ENCODE data around the gene RBBP8NL. TPM values are rescaled to one million over a fixed set of nuclear protein-coding genes. Genes with fewer than 3 reads are reported as not detected.

The RBBP8NL gene
- total and polyA plus RNA-seq, 9 of the 15 experiments (the other 6 are each of a cell fraction or from before 2014, with no cell fraction given): not detected

GRCh38 chr20:62433658-62434497, 6.5 kb upstream of the RBBP8NL start (continued):
- TF ChIP-seq PHTF2 (CRISPR knock-in tag; IDR thresholded peaks at IDR 0.05) (no peak), CXXC5 (CRISPR knock-in tag; IDR thresholded peaks at IDR 0.05) (no peak), ZNF639 (CRISPR knock-in tag; conservative IDR thresholded peaks at IDR 0.05 in 1 of 2, IDR thresholded peaks at IDR 0.05 in 1 of 2) (no peak), RUNX1 (IDR thresholded peaks at IDR 0.05; ENCODE audit: low read depth) (no peak), ZNF561 (CRISPR knock-in tag; conservative IDR thresholded peaks at IDR 0.05) (no peak), NR2C1 (IDR thresholded peaks at IDR 0.05) (no peak), NR2C1 (tag; IDR thresholded peaks at IDR 0.05) (no peak), ILF3 (IDR thresholded peaks at IDR 0.05; ENCODE audit: borderline replicate concordance) (no peak), ATF1 (CRISPR knock-in tag; IDR thresholded peaks at IDR 0.05) (no peak), ATF1 (tag; IDR thresholded peaks at IDR 0.05) (peak; percentile 17; the same call in 1 of the 2 replicates)
- TF ChIP-seq, protein P1, sequence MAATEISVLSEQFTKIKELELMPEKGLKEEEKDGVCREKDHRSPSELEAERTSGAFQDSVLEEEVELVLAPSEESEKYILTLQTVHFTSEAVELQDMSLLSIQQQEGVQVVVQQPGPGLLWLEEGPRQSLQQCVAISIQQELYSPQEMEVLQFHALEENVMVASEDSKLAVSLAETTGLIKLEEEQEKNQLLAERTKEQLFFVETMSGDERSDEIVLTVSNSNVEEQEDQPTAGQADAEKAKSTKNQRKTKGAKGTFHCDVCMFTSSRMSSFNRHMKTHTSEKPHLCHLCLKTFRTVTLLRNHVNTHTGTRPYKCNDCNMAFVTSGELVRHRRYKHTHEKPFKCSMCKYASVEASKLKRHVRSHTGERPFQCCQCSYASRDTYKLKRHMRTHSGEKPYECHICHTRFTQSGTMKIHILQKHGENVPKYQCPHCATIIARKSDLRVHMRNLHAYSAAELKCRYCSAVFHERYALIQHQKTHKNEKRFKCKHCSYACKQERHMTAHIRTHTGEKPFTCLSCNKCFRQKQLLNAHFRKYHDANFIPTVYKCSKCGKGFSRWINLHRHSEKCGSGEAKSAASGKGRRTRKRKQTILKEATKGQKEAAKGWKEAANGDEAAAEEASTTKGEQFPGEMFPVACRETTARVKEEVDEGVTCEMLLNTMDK (IDR thresholded peaks at IDR 0.05; ENCODE audit: borderline replicate concordance, insufficient read depth, low read depth, low read length, poor library complexity, severe bottlenecking): no peak

All from K562 (cell line).